DMS53 treated with DMSO at 0.1 percent for 48 hours (cell line): ENCODE data around the gene CARD9.

Experiments
- DNase-seq: peaks from one replicate; lab custom pipeline; 2025; ENCODE audit not compliant: unreplicated experiment; lab: John Stamatoyannopoulos, UW

Gene CARD9

DNA sequence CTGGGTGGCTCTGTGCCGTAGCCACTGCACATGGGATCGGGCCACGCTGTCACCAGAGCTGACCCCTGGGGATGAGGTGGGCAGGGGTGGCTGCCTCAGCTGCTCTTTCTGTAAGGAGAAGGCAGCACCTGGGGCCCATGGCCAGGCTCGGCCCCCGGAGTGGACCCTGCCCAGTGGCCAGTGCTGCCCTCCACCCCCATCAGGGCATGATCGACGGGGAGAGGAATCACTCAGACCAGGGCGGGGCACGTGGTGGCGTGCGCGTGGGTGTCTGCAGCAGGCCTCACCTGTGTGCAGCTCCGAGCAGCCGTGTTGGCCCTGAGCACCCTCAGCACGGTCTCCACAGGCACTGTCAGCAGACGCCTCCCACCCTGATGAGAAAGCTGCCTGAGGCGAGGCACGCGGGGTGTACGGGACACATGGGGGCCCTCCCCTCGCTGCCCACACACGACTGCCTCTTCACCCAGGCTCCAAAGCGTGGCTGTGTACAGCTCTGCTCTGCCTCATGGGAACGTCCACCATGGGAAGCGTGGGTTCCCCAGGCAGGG is 8.6 kb upstream of the CARD9 start:
- no peak for DNase-seq

DNA sequence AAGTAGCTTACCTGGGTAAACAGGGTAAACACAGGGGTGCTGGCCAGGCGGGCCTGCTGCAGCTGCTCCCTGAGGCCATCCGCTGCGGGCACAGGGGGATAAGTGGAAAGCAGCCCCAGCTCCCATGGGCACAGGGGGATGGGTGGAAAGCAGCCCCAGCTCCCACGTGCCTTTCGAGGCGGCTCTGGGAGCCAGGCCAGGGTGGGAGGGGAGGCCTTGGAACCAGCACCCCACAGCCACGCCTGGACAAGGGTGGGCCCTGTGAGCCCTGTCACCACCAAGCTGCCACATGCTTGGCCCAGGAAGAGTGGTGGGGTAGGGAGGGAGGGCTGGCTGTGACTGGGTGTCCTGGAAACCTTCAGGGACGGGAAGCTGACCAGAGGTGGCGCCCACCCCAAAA is 7.8 kb upstream of the CARD9 start:
- DNase-seq, result no peak

DNA sequence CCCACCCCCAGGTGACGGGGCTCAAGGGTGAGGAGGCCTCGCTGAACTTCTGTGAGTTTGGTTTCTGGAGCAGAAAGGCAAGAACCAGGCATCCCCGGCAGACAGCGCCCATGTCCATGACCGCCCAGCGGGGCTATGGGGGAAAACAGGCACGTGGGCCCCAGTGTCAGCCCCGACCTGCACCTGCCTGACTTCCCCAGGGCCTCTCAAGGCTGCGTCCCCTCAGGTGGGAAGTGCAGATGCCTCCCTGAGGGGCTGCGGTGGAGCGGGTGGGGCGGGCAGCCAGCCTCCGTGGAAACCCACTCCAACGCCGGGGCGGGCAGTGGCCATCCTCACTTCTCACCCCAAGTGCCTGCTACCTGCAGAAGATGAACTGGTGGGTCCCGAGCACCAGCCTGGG is 6.9 kb upstream of the CARD9 start:
- no peak for DNase-seq

DNA sequence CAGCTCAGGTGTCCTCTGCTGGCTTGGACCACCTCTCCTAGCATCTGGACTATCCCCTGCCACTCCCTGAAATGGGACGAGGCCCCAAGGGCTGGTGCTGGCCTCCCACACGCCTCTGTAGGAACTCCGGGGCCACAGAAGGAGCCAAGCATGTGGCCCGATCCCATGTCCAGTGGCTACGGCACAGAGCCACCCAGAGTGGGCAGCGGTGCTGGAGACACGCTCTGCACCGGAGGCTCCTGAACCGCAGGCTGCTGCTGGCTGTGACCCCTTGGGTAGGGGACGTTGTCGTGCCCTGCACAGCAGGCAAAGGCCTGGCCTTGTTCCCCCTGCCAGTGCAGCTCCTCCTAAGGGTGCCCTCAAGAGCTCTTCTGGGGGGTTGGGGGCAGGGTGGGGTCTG is 6.4 kb upstream of the CARD9 start:
- no peak for DNase-seq

DNA sequence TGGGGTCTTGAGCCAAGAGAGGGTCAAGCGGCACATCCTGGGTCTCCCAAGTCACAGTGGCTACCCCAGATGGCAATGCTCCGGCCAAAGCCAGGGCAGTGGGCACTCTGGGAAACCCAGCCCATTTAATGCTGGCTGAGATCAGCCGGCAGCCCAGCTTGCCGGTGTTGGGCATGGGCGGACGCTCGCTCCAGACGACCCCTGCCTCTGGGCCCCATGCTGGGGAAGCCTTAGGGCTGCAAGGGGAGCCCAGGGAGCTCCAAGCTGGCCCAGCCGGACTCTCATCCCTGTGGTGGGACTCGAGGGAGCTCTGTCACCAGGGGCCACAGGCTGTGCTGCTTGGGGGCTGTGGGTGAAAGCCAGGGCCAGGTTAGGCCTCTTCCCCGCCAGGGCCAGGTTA is 5.9 kb upstream of the CARD9 start:
- no peak for DNase-seq

DNA sequence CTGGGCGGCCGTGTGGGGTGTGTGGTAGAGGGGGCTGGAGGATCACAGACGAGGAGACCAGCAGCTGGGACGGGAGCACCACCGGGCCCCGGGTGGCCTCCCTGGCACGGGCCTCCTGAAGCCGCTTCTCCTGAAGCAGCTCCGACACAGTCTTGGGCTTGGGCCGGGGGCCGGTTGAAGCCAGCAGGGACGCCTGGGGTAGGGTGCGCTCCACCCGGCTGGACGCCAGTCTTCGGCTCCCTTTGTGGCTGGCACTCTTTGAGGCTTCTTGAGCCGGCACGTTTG is 5.5 kb upstream of the CARD9 start:
- no peak for DNase-seq

DNA sequence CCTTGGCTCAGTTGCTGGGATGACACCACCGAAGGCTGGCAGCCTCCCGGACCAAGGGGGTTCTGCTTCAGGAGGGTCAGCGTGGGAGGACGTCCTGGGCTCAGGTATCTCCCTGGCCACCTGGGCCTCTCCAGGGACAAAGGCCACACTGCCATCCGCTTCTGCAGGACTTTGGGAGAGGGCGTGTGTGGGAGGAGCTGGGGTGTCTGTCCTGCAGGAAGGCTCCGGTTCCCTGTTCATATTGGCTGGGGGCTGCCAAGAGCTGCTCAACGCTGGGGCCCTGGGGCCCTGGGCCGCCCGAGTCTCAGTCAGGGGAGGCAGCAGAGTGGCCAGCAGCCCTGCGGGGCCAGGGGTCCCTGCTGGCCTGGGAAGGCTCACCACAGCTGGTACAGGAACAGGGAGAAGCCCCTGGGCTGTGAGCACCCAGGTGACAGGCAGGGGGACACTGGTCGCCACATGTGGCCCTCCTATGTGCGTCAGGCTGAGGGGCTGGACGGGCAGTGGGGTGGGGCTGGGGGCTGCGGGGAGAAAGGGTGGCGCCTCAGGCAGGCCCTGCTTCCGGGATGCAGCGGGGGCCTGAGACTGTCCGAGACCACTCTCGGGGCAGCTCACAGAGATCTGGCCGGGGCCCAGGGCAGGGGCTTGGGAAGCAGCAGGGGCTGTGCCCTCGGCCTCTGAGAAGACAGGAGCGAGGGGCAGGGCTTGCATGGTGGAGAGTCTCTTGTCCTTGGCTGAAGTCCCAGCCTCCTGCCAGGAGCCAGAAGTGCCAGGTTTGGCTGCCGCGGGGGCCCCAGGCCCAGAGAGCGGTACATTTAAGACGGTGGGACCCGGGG is 4.9 kb upstream of the CARD9 start:
- DNase-seq, result no peak

DNA sequence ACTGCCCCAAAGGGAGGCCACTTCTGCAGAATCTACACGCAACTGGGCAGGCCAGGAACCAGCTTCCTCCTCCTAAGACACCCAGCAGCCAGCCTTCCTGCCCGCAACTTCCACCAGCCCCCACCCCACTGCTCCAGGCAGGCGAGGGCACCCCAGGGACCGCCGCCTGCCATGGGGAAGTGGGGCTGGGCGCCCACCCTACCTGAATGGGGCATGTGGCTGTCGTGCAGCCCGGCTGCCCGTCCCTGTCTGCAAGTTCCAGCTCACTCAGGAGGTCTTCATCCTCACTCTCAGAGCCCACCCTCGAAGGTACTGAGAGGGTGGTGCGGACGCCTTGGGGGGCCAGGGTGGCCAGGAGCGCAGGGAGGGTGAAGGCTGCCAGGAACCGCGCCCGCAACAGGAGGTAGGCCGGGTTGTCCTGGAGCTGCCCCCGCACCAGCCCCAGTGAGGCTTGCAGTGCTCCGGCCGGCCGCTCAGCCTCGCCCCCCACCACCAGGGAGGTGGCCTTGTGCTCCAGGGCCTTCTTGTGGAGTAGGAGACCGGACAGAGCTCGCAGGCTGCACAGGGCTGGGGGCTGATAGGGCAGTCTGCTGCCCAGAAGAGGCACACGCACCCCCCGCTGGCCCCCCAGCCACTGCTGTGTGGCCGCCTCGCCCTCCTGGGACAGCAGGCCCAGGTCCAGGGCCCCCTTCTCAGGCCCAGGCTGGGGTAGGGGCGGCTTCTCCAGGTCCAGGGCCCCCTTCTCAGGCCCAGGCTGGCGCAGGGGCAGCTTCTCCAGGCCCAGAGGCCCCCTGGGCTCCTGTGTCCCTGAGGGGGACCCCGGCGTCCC is 4.1 kb upstream of the CARD9 start:
- no peak for DNase-seq

DNA sequence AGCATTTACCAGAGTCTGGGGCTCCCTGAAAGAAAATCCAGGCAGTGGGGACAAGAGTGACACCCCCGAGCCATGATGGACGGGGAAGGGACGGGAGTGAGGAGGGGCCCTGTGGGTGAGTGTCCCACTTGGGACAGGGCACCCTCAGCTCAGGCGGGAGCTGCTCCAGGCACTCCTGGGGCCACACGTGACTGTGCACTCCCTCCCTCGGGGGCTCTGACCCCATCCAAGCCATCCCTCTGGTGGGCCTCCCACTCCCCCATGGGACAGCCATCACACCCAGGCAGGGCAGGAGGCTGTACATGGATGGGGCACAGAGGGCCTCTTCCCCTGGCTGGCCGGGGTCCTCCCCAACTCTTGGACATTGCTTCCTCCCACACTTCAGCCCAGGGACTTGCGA is 3.0 kb upstream of the CARD9 start:
- DNase-seq, result no peak

DNA sequence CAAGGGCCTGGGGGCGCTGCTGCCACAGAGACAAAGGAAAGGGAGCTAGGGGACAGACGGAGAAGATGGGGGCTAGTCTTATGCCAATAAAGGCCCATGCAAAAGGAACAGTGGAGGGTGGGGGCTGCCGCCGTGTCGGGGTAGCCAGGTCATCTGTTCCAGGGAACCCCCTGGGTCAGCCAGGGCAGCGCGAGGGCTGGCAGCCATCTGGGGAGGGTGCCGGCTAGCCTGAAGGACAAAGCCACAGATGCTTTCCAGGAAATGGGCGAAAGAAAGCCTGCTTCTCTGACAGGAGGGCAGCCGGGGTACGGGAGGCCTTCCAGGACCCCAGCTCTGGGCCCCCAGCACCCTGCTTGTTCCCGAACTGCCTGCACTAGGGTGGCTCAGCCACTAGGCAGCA is 1.6 kb upstream of the CARD9 start:
- no peak for DNase-seq

DNA sequence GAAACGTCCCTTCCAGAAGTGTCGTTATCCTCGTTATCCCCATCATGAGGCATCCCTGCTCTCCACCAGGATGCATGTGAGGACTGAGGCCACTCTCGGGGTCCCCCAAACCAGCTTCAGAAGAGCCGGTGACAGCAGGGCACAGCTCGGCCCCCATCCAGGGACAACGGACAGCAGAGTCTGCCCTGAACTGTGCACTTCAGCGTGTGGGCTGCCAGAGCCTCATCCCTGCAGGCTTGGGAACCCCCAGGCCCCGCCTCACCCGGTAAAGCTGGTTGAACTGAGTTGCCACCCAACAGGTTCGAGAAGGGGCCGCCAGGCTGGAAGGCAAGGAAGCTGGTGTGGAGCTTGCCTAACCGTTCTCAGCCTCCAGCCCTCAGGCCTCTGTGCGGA is 710 bp upstream of the CARD9 start:
- DNase-seq, result no peak

DNA sequence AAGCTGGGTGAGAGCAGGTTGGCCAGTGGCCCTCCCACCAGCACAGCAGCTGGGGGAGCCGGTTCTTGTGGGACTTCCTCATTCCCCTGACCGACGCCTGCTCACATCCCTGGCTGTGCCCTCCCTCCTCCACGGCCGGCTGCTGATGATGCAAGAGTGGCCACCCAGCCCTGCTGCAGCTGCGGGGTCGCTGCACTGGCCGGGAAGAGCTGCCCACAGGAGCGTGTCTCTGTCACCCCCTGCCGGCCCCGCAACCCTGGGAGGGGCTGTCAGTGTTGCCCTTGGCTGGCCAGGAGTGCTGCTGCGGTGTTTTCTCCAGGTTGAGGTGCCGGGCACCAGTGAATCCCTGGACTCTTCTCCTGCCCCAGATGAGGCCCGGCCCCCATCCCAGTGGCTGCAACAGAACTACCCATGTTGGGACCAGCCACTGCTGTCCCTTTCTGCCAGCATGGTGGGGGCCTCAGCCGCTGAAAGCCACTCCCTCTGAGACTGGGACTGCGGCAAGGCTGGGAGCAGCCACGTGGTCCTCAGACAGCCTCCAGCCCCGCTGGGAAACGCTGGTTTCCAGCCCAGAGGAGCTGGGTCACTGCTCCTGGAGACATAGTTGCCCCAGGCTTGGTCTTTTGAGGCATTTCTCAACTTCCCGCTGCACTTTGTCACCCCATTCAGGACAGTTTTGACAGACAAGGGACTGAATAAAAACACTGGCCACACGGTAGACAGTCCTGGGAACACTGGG is 739 bp downstream of the CARD9 start:
- peak; percentile 58 for DNase-seq

DNA sequence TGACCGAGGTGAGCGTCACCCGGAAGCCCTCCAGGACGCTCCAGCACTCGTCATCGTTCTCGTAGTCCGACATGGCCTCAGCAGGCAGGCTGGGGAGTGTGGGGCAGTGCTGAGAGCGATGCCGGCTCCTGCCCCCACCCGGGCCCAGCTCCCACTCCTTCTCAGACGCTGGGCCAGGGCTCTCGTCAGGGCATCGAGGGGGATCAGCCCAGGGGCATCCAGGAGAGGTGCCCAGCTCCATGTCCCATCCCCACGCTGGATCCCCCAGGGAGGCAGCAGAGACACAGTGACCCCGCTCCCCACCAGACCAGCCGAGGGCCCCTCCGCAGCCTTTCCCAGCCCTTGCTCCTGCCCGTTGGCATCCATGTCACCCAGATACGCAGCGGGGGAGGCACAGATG is 1.5 kb downstream of the CARD9 start:
- DNase-seq, result no peak

DNA sequence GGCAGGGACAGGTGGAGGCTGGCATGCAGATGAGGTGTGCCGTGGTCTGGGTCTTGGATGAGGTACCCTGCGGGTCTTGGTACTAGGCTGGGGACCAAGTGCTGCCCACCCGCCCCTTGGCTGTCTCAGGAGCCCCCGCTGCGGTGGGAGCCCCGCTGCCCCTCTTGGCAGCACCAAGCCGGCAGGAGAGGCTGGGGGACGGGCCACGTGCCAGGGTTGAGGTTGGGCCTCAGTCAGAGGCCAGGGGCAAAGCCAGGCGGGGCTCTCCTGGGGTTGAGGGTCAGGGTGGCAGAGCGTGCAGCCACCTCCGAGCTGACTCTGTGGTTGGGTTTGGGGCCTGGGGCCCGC is 2.0 kb downstream of the CARD9 start:
- no peak for DNase-seq

DNA sequence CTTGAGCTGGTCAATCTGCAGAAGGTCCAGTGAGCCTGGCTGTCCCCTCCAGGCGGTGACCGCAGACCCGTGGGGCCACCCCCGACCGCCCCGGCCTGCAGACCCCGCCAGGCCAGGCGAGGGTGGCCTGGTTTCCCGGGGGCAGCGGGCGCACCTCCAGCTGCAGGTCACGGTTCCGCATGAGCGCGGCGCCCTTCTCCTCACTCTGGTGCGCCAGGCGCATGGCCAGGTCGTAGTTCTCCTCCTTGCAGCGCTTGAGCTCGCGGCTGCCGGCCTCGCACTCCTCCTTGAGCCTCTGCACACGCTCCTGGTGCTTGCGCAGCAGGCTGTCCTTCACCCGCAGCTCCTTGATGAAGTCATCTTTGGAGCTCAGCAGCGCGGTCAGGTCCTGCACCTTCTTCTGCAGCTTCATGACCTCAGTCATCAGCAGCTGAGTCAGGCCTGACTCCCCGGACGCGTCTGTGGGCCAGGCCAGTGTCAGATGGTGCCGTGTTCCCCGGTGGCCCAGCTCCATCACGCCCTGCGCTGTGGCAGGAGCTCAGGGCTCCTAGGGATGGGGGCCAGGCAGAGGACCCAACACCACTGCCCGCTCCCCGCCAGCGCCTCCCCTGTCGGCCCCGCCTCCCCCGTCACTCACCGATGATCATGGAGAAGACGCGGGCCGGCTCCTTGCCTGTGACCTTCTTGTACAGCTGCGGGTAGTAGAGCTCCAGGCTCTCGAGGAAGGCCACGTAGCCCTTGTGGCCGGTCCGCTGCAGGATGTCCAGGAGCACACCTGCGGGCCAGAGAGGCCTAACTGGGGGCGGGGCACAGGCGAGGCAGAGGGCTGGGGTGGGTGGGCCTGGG is 2.6 kb downstream of the CARD9 start:
- DNase-seq, result no peak

DNA sequence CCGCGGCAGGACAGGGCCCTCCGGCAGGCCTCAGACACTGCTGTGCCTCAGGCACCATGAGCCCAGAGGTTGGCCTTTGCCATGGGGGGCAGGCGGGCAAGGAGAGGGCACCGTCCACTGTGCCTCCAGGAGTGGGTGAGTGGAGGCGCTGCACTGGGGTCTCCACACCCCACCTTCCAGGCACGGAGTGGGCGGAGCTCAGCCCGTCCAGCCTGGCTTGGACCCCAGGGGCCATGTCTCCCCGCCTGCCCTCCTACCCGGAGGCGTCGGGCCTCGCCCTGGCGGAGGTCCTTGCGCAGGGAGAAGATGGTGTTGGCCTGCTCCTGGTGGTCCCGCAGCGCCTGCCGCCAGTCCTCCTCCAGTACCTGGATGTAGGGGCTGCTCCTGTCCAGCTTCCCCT is 3.4 kb downstream of the CARD9 start:
- no peak for DNase-seq

DNA sequence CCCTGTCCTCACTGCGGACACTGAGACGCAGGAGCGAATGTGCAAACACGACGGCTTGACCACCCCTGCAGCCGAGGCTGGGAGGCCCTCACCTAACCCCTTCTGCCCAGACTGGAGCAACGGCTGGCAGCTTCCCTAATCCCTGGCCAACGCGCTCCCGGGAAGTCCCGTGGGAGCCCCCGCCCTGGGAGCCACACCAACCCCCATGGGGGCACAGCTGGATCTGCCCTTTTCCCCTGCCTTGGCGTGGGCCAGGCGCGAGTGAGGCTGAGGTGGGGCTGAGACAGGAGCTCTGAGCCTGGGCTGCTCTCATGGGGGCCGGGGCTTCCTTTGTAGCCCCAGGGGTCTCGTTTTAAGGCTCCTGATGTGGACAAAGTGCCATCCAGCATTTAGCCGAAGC is 5.3 kb downstream of the CARD9 start:
- no peak for DNase-seq

DNA sequence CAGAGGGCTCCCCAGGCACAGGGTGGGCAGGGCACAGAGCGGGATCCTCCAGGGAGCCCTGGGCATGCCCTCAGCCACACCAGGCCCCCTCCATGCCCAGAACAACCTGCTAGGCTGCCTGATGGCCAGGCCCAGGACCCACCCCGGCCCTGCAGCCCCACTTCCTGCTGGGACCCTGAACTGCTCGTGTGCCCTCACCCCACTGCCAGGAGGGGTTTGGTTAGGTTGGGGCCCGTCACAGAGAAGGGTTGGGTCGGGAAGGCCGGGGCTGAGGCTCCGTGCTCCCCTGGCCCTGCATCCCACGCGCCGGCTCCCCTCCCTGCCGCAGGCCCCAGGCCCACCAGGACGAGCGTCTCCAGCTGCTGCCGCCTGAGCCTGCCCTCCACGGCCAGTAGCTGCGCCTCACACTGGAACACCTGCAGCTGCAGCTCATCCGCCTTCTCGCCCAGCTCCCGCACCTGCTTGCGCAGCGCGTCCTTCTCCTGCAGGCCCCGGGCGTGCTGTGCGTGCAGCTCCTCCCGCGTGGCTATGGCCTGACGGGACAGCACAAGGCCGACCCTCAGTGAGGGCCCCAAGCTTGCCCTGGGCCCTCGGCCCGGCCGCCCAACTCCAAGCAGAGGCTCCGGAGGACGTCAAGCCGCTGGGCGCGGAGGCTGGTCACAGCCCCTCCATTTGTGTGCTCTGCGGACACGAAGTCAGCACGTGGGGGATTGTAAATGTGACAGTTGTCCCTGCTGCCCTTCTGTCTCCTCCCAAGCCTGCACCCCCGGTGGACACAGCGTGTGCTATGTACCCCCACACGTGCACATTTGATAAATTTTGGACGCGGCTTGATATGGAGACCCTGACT is 5.9 kb downstream of the CARD9 start:
- DNase-seq, result no peak

DNA sequence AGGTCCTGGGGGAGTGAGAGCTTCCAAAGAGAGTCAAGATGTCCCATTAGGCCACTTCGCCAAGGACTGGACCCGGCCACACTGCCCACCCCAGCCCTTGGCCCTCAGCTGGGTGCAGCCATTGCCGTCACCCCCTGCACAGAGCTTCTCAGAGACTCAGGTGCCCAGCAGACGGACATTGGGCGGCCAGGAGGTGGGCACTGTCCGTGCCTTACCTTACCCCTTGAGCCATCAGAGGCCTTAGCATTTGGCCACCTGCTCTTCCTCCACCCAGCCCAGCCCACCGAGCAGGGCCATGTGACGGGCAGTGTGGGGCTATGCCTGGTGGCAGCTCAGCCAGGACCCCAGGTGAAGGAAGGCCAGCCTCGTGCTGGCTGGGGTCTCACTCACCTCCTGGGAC is 6.6 kb downstream of the CARD9 start:
- no peak for DNase-seq

DNA sequence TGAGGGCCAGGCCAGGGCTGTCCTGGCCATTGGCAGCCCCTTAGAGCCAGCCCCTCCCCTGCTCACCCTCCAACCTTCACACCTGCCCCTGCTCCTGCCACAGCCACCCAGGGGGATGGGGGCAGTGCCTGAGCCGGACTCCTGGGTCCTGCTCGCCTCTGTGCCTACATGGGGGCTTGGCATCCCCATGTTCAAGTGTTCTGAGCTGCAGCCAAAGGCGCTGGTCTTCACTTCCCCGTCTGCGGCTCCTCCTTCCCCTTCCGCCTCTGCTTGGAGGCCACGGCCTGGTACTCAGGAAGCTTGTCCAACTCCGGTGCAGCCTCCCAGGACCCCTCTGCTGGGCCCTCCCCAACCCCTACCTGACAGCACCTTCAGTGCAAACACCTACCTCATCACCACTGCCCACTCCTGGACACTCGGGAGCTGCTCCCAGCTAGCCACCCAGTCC is 7.7 kb downstream of the CARD9 start:
- DNase-seq, result no peak
